H9 (cell line): ENCODE results near the gene CCR2. TPM values are rescaled to one million over a fixed set of nuclear protein-coding genes. Genes with fewer than 3 reads are reported as not detected.

Experiments used
- DNase-seq: peaks from one replicate; pipeline ENCODE4 v3.0.0-alpha.2; 2017
- H2AFZ ChIP-seq: one replicate; pipeline ENCODE4 v1.6.1; 2013; ENCODE audit warnings: mild to moderate bottlenecking, low read length, control low read depth, moderate library complexity
- H2AK5ac ChIP-seq: 2 replicates; pipeline ENCODE4 v1.6.1; 2013; ENCODE audit warnings: low read length, control low read depth, mixed read lengths; ENCODE audit not compliant: insufficient read length
- H2BK120ac ChIP-seq: one replicate; pipeline ENCODE4 v1.6.1; 2013; ENCODE audit warnings: low read depth, mild to moderate bottlenecking, low read length, control low read depth, inconsistent platforms; ENCODE audit not compliant: poor library complexity, severe bottlenecking
- H2BK12ac ChIP-seq: 2 replicates; pipeline ENCODE4 v1.6.1; 2013; ENCODE audit warnings: low read length, control low read depth, mixed read lengths, low read depth; ENCODE audit not compliant: insufficient read length
- H2BK15ac ChIP-seq: 2 replicates; pipeline ENCODE4 v1.6.1; 2013; ENCODE audit warnings: low read depth, low read length, control low read depth
- H2BK20ac ChIP-seq: one replicate; pipeline ENCODE4 v1.6.1; 2013; ENCODE audit warnings: low read depth, mild to moderate bottlenecking, low read length, control low read depth, inconsistent platforms; ENCODE audit not compliant: poor library complexity, severe bottlenecking
- H2BK5ac ChIP-seq: 2 replicates; pipeline ENCODE4 v1.6.1; 2013; ENCODE audit warnings: low read length, control low read depth, mixed read lengths; ENCODE audit not compliant: insufficient read length
- H3K14ac ChIP-seq: 2 replicates; pipeline ENCODE4 v1.6.1; 2013; ENCODE audit warnings: low read length, control low read depth; ENCODE audit not compliant: insufficient read depth
- H3K18ac ChIP-seq: 2 replicates; pipeline ENCODE4 v1.6.1; 2013; ENCODE audit warnings: low read depth, mild to moderate bottlenecking, mixed read lengths, low read length, control low read depth; ENCODE audit not compliant: insufficient read length
- H3K23ac ChIP-seq: 2 replicates; pipeline ENCODE4 v1.6.1; 2013; ENCODE audit warnings: low read length, control low read depth, mixed read lengths, low read depth; ENCODE audit not compliant: insufficient read length
- H3K23me2 ChIP-seq: 2 replicates; pipeline ENCODE4 v1.6.1; 2013; ENCODE audit warnings: low read depth, mild to moderate bottlenecking, mixed read lengths, low read length, control low read depth; ENCODE audit not compliant: insufficient read length, poor library complexity, severe bottlenecking
- H3K27ac ChIP-seq: 2 replicates; pipeline ENCODE4 v1.5.1; 2013; ENCODE audit warnings: low read length, control low read depth, mixed read lengths, low read depth; ENCODE audit not compliant: insufficient read length
- H3K27me3 ChIP-seq: 2 replicates; pipeline ENCODE4 v1.6.1; 2013; ENCODE audit warnings: low read length, control low read depth, inconsistent platforms; ENCODE audit not compliant: insufficient read depth
- H3K4ac ChIP-seq: 2 replicates; pipeline ENCODE4 v1.6.1; 2013; ENCODE audit warnings: low read depth, mild to moderate bottlenecking, control low read depth, inconsistent platforms, low read length, moderate library complexity
- H3K4me1 ChIP-seq: 2 replicates; pipeline ENCODE4 v1.6.1; 2013; ENCODE audit warnings: low read length, control low read depth, inconsistent platforms; ENCODE audit not compliant: insufficient read depth
- H3K4me2 ChIP-seq: 2 replicates; pipeline ENCODE4 v1.6.1; 2013; ENCODE audit warnings: low read length, control low read depth, mixed read lengths; ENCODE audit not compliant: insufficient read length, insufficient read depth
- H3K56ac ChIP-seq: 2 replicates; pipeline ENCODE4 v1.6.1; 2013; ENCODE audit warnings: low read depth, mild to moderate bottlenecking, mixed read lengths, low read length, control low read depth; ENCODE audit not compliant: insufficient read length
- H3K79me1 ChIP-seq: 2 replicates; pipeline ENCODE4 v1.6.1; 2013; ENCODE audit warnings: low read depth, mild to moderate bottlenecking, moderate library complexity, low read length, control low read depth, inconsistent platforms; ENCODE audit not compliant: insufficient read depth, poor library complexity, severe bottlenecking
- H3K79me2 ChIP-seq: 2 replicates; pipeline ENCODE4 v1.6.1; 2013; ENCODE audit warnings: low read length, control low read depth, inconsistent platforms; ENCODE audit not compliant: insufficient read depth
- H3K9ac ChIP-seq: 2 replicates; pipeline ENCODE4 v1.6.1; 2013; ENCODE audit warnings: low read length, control low read depth, mixed read lengths; ENCODE audit not compliant: insufficient read length; ENCODE audit errors: extremely low read depth
- H3K9me3 ChIP-seq: one replicate; pipeline ENCODE4 v1.6.1; 2013; ENCODE audit warnings: low read depth, low read length, inconsistent platforms; ENCODE audit not compliant: control insufficient read depth
- H3T11ph ChIP-seq: one replicate; pipeline ENCODE4 v1.6.1; 2013; ENCODE audit warnings: mild to moderate bottlenecking, low read length, control low read depth, inconsistent platforms
- H4K20me1 ChIP-seq: one replicate; pipeline ENCODE4 v1.6.1; 2013; ENCODE audit not compliant: control insufficient read depth, insufficient read length, insufficient read depth
- H4K5ac ChIP-seq: 2 replicates; pipeline ENCODE4 v1.6.1; 2013; ENCODE audit warnings: low read depth, mild to moderate bottlenecking, mixed read lengths, low read length, control low read depth; ENCODE audit not compliant: insufficient read length
- H4K8ac ChIP-seq: replicated peaks from 2 replicates; pipeline ENCODE4 v1.6.1; 2013; ENCODE audit warnings: low read length, control low read depth, mixed read lengths, low read depth; ENCODE audit not compliant: insufficient read length
- H4K91ac ChIP-seq: 2 replicates; pipeline ENCODE4 v1.6.1; 2013; ENCODE audit warnings: low read depth, mild to moderate bottlenecking, moderate library complexity, mixed read lengths, low read length, control low read depth; ENCODE audit not compliant: insufficient read length
- H3K27ac Mint-ChIP-seq, 3 experiments: 2 replicates in 2 of 3; 3 replicates in 1 of 3; pipeline ENCODE4 v1.8.0; 2020 to 2021; ENCODE audit warnings: mixed read lengths in 3 of 3, mild to moderate bottlenecking in 1 of 3, moderate library complexity in 1 of 3
- H3K27me3 Mint-ChIP-seq: 2 replicates; pipeline ENCODE4 v1.8.0; 2021; ENCODE audit warnings: low read depth, mild to moderate bottlenecking, moderate library complexity, mixed read lengths
- H3K36me3 Mint-ChIP-seq, 3 experiments: 2 replicates in 2 of 3; 3 replicates in 1 of 3; pipeline ENCODE4 v1.8.0; 2020 to 2021; ENCODE audit warnings: low read depth in 3 of 3, mixed read lengths in 3 of 3; ENCODE audit not compliant: insufficient read depth in 1 of 3
- H3K4me1 Mint-ChIP-seq, 2 experiments: 2 replicates each; pipeline ENCODE4 v1.8.0; 2020; ENCODE audit warnings: mixed read lengths in 2 of 2
- H3K4me3 Mint-ChIP-seq, 2 experiments: 2 replicates in 1 of 2; 3 replicates in 1 of 2; pipeline ENCODE4 v1.8.0; 2020 to 2021; ENCODE audit warnings: mild to moderate bottlenecking in 2 of 2, mixed read lengths in 2 of 2, moderate library complexity in 1 of 2
- H3K9me3 Mint-ChIP-seq, 2 experiments: 2 replicates in 1 of 2; 3 replicates in 1 of 2; pipeline ENCODE4 v1.8.0; 2020; ENCODE audit warnings: mild to moderate bottlenecking in 2 of 2, mixed read lengths in 2 of 2, moderate library complexity in 1 of 2
- CTCF ChIP-seq: fragments of 200-600 bp; sonication (generic); conservative IDR thresholded peaks from 3 replicates; pipeline ENCODE4 v1.8.0; 2021; ENCODE audit warnings: antibody characterized with exemption, mild to moderate bottlenecking
- WGBS: extraction: QIAGEN DNeasy Blood & Tissue Kit; methylation state at CpG from one replicate; pipeline ENCODE4 v1.1.7; 2013; ENCODE audit warnings: missing lambda C conversion rate, low lambda C conversion rate, mixed read lengths; ENCODE audit not compliant: insufficient read length; ENCODE audit errors: extremely low coverage; 5-methylcytosine and 5-hydroxymethylcytosine counted together
- total RNA-seq: library from RNA; stranded (reverse); gene quantifications from 2 replicates; pipeline ENCODE4 v1.2.1, GENCODE V29; 2021

Gene CCR2
- total RNA-seq, 1 experiment from 2014 or later: not detected

- no peak for DNase-seq
- Histone ChIP-seq H3K14ac (no peak overlapping the region), H3K18ac (no peak overlapping the region), H2BK20ac (no peak overlapping the region), H2BK12ac (no peak overlapping the region), H4K8ac (no peak overlapping the region), H4K91ac (no peak overlapping the region), H3K4ac (no peak overlapping the region), H3K79me2 (no peaks in the 10 kb centered on the region), H2AK5ac (no peak overlapping the region), H3K23ac (no peak overlapping the region), H3K4me2 (no peak overlapping the region), H2AFZ (no peak overlapping the region), H3K4me1 (0 out of 2 replicates have a peak, but pooled peaks cover 2% of the 10 kb centered on the region), H3K56ac (no peak overlapping the region), H3K79me1 (no peaks in the 10 kb centered on the region), H3K27ac (no peak overlapping the region), H3K27me3 (no peaks in the 10 kb centered on the region; the same call in 1 of the 2 replicates), H3K23me2 (no peaks in the 10 kb centered on the region), H3T11ph (no peak overlapping the region), H4K5ac (no peak overlapping the region), H2BK120ac (no peak overlapping the region), H2BK5ac (no peak overlapping the region), H3K9ac (no peak overlapping the region), H2BK15ac (no peak overlapping the region), H4K20me1 (no peaks in the 10 kb centered on the region), H3K9me3 (no peaks in the 10 kb centered on the region)
- no peak overlapping the region for H3K27ac Mint-ChIP-seq
- TF ChIP-seq CTCF: no peak
- H3K36me3 Mint-ChIP-seq: no peaks in the 10 kb centered on the region
- no CpG with 5 or more reads among the region's 1 CpG for WGBS
- H3K27me3 Mint-ChIP-seq: peaks cover 25% of the 10 kb centered on the region
- H3K4me1 Mint-ChIP-seq: peaks cover 7 to 10% of the 10 kb centered on the region in 2 experiments
- H3K4me3 Mint-ChIP-seq: no peak overlapping the region
- H3K9me3 Mint-ChIP-seq: no peaks in the 10 kb centered on the region
Measured at GRCh38 chr3:46354478-46354877, 567 bp downstream of the CCR2 start.
